Measurements from ENCODE around the gene CHRNG. TPM values are rescaled to one million over a fixed set of nuclear protein-coding genes. Genes with fewer than 3 reads are reported as not detected.

CHRNG gene
- total RNA-seq, 1 donor from 2014 or later = not detected

GRCh38 chr2:232491139-232491780 lies 48.2 kb upstream of the CHRNG start:
- Mint-ChIP-seq H3K9me3 (ENCODE audit: unreplicated experiment) (no peaks in the 10 kb centered on the region), H3K4me1 (ENCODE audit: low read depth, unreplicated experiment) (no peaks in the 10 kb centered on the region), H3K36me3 (ENCODE audit: low read depth, unreplicated experiment) (peaks cover 2% of the 10 kb centered on the region), H3K27ac (ENCODE audit: unreplicated experiment) (peak overlapping the region; percentile 53), H3K4me3 (ENCODE audit: unreplicated experiment) (no peak overlapping the region), H3K27me3 (ENCODE audit: low read depth, unreplicated experiment) (peaks cover 76% of the 10 kb centered on the region)
- Histone ChIP-seq H2AFZ (ENCODE audit: low read depth, low read length) (no peak overlapping the region), H3K9ac (ENCODE audit: low read length) (no peak overlapping the region), H3K79me2 (ENCODE audit: insufficient read depth, low read length) (no peaks in the 10 kb centered on the region), H3K27me3 (ENCODE audit: insufficient read depth, low read length) (peaks cover 29% of the 10 kb centered on the region), H3K4me1 (ENCODE audit: insufficient read depth, low read length) (no peaks in the 10 kb centered on the region), H4K20me1 (ENCODE audit: insufficient read depth, low read length) (no peaks in the 10 kb centered on the region), H3K4me3 (ENCODE audit: insufficient read depth, low read depth, low read length) (no peak overlapping the region), H3K9me3 (ENCODE audit: insufficient read depth, low read depth, low read length) (no peaks in the 10 kb centered on the region), H3K36me3 (ENCODE audit: insufficient read depth, low read length) (no peaks in the 10 kb centered on the region), H3K4me2 (ENCODE audit: low read length) (no peak overlapping the region), H3K27ac (ENCODE audit: low read depth, low read length) (no peak overlapping the region)
- no peak for FAIRE-seq
- no peak for DNase-seq (ENCODE audit: low read depth)
- TF ChIP-seq CTCF (IDR thresholded peaks at IDR 0.05; ENCODE audit: insufficient read depth, low read depth, low read length) = no peak

GRCh38 chr2:232492236-232492848 lies 47.1 kb upstream of the CHRNG start:
- Histone ChIP-seq H3K36me3 (ENCODE audit: insufficient read depth, low read length) (no peaks in the 10 kb centered on the region), H2AFZ (ENCODE audit: low read depth, low read length) (no peak overlapping the region), H3K27ac (ENCODE audit: low read depth, low read length) (no peak overlapping the region), H3K27me3 (ENCODE audit: insufficient read depth, low read length) (peaks cover 24% of the 10 kb centered on the region), H3K4me1 (ENCODE audit: insufficient read depth, low read length) (no peaks in the 10 kb centered on the region), H3K79me2 (ENCODE audit: insufficient read depth, low read length) (no peaks in the 10 kb centered on the region), H3K9ac (ENCODE audit: low read length) (no peak overlapping the region), H3K4me2 (ENCODE audit: low read length) (no peak overlapping the region), H3K9me3 (ENCODE audit: insufficient read depth, low read depth, low read length) (no peaks in the 10 kb centered on the region), H3K4me3 (ENCODE audit: insufficient read depth, low read depth, low read length) (no peak overlapping the region), H4K20me1 (ENCODE audit: insufficient read depth, low read length) (no peaks in the 10 kb centered on the region)
- Mint-ChIP-seq H3K27ac (ENCODE audit: unreplicated experiment) (peak overlapping the region; percentile 53), H3K9me3 (ENCODE audit: unreplicated experiment) (no peaks in the 10 kb centered on the region), H3K4me3 (ENCODE audit: unreplicated experiment) (no peak overlapping the region), H3K4me1 (ENCODE audit: low read depth, unreplicated experiment) (no peaks in the 10 kb centered on the region), H3K27me3 (ENCODE audit: low read depth, unreplicated experiment) (peaks cover 72% of the 10 kb centered on the region), H3K36me3 (ENCODE audit: low read depth, unreplicated experiment) (peaks cover 2% of the 10 kb centered on the region)
- DNase-seq (ENCODE audit: low read depth) = no peak
- FAIRE-seq = no peak
- no peak for TF ChIP-seq CTCF (IDR thresholded peaks at IDR 0.05; ENCODE audit: insufficient read depth, low read depth, low read length)
- TF ChIP-seq EZH2 (IDR thresholded peaks at IDR 0.05; ENCODE audit: insufficient read depth, low read length) = no peak
